Limb (tissue), 2 donors: ENCODE measurements around the gene PCNX2.

Source experiments
- DNase-seq, 2 donors: peaks; one replicate each; pipeline ENCODE4 v3.0.0-alpha.2; 2016; ENCODE audit errors: extremely low spot score in 2 of 2

PCNX2 gene

DNA sequence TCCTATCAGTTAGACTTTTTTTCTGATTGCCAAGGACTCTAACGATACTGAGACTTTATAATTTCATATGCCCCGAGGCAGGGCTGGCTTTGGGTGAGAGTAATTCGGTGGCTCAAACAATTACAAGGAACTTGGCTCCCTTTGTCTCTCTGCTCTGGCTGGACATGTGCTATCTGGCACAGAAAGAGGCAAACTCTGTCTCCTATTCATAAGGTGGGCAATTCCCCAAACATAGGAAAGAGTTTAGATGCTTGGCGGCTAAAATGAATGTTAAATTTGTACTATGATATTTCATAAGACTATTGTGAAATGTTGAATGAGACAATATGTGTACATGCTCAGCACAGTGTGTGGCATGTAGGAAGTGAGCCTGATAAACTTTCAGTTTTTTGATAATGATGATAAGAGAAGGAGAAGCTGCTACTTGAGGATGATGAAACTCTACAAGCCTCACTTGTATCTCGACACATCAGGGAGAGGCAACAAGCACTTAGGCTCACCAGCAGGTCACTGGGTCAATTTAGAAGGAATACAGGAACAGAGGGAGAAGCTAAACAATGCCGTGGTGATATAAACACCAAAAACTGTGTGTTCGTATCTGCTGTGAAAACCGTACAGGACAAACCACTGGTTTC, 357.7 kb downstream of the PCNX2 start:
- DNase-seq = no peak

DNA sequence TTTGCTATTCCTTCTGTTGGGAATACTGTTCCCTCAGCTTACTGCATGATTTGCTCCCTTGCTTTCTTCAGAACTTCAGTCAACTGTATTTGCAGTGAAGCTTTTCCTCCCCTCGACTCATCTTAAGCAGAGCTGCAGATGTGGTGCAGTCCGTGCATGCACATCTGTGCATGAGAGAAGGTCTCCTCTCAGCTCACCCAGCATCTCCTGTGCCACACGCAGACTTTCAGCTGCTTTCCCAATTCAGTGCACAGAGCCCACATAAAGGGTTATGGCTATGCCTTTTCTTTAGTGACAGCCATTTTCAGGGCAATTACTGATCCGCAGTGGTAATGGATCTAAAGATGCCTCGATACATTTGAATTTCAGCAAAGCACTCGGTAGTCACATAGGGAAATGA, 358.6 kb downstream of the PCNX2 start:
- no peak for DNase-seq
